HG02588 (cell line): ENCODE results near the gene AHRR.
"Not testable (repeated sequence)": the region's sequence is repeated elsewhere in the genome, so short reads cannot be mapped to it uniquely, and the experiment has no call there.

ENCODE experiments used
- ATAC-seq: cut with Tn5 transposase; IDR thresholded peaks from one replicate; pipeline ENCODE4 v1.9.1; 2021; ENCODE audit warnings: mild to moderate bottlenecking, moderate library complexity; ENCODE audit not compliant: unreplicated experiment

The AHRR gene

GRCh38 chr5:321230-321725 lies at the start of gene AHRR:
Gene AHRR (plus strand): TSS chr5:321714. CDS start chr5:343903, 22,189 bp downstream.
- ATAC-seq = peak; percentile 46

- not testable (repeated sequence) for ATAC-seq
Observed at GRCh38 chr5:271828-272167, 49.7 kb upstream of the AHRR start.

- not testable (repeated sequence) for ATAC-seq
Observed at GRCh38 chr5:273091-273490, 48.4 kb upstream of the AHRR start.

GRCh38 chr5:273491-273890 lies 48.0 kb upstream of the AHRR start:
- ATAC-seq = not testable (repeated sequence)

GRCh38 chr5:274346-274745 lies 47.2 kb upstream of the AHRR start:
- not testable (repeated sequence) for ATAC-seq

- ATAC-seq = no peak
Observed at GRCh38 chr5:278646-279045, 42.9 kb upstream of the AHRR start.

GRCh38 chr5:279051-279665 lies 42.4 kb upstream of the AHRR start:
- not testable (repeated sequence) for ATAC-seq

GRCh38 chr5:285991-286557 lies 35.4 kb upstream of the AHRR start:
- ATAC-seq = no peak

GRCh38 chr5:290200-290599 lies 31.3 kb upstream of the AHRR start:
- not testable (repeated sequence) for ATAC-seq

GRCh38 chr5:291345-291744 lies 30.2 kb upstream of the AHRR start:
- ATAC-seq = not testable (repeated sequence)

GRCh38 chr5:294788-295187 lies 26.7 kb upstream of the AHRR start:
- not testable (repeated sequence) for ATAC-seq

GRCh38 chr5:296207-296606 lies 25.3 kb upstream of the AHRR start:
- ATAC-seq = not testable (repeated sequence)

GRCh38 chr5:296954-297353 lies 24.6 kb upstream of the AHRR start:
- ATAC-seq = not testable (repeated sequence)

GRCh38 chr5:297448-297847 lies 24.1 kb upstream of the AHRR start:
- ATAC-seq = not testable (repeated sequence)

GRCh38 chr5:297991-298736 lies 23.4 kb upstream of the AHRR start:
- ATAC-seq = not testable (repeated sequence)

GRCh38 chr5:298737-299125 lies 22.8 kb upstream of the AHRR start:
- no peak for ATAC-seq

- ATAC-seq = not testable (repeated sequence)
Observed at GRCh38 chr5:299921-300320, 21.6 kb upstream of the AHRR start.

- not testable (repeated sequence) for ATAC-seq
Observed at GRCh38 chr5:300691-301435, 20.7 kb upstream of the AHRR start.

- not testable (repeated sequence) for ATAC-seq
Observed at GRCh38 chr5:302416-302815, 19.1 kb upstream of the AHRR start.

- ATAC-seq = no peak
Observed at GRCh38 chr5:302966-303365, 18.5 kb upstream of the AHRR start.

- ATAC-seq = not testable (repeated sequence)
Observed at GRCh38 chr5:303741-304140, 17.8 kb upstream of the AHRR start.
